GM10847 (cell line): ENCODE measurements around the gene OVCH1.

Source experiments
- POLR2A ChIP-seq: IDR thresholded peaks from 2 replicates; pipeline ENCODE4 v1.6.1; 2011; ENCODE audit not compliant: insufficient read length; ENCODE audit errors: extremely low read depth

The OVCH1 gene, protein sequence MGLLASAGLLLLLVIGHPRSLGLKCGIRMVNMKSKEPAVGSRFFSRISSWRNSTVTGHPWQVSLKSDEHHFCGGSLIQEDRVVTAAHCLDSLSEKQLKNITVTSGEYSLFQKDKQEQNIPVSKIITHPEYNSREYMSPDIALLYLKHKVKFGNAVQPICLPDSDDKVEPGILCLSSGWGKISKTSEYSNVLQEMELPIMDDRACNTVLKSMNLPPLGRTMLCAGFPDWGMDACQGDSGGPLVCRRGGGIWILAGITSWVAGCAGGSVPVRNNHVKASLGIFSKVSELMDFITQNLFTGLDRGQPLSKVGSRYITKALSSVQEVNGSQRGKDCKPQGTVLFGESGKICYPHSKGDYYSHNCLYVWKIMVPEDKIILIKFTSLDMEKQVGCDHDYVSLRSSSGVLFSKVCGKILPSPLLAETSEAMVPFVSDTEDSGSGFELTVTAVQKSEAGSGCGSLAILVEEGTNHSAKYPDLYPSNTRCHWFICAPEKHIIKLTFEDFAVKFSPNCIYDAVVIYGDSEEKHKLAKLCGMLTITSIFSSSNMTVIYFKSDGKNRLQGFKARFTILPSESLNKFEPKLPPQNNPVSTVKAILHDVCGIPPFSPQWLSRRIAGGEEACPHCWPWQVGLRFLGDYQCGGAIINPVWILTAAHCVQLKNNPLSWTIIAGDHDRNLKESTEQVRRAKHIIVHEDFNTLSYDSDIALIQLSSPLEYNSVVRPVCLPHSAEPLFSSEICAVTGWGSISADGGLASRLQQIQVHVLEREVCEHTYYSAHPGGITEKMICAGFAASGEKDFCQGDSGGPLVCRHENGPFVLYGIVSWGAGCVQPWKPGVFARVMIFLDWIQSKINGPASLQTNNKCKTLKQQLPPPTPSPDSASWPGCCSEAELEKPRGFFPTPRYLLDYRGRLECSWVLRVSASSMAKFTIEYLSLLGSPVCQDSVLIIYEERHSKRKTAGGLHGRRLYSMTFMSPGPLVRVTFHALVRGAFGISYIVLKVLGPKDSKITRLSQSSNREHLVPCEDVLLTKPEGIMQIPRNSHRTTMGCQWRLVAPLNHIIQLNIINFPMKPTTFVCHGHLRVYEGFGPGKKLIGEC

DNA sequence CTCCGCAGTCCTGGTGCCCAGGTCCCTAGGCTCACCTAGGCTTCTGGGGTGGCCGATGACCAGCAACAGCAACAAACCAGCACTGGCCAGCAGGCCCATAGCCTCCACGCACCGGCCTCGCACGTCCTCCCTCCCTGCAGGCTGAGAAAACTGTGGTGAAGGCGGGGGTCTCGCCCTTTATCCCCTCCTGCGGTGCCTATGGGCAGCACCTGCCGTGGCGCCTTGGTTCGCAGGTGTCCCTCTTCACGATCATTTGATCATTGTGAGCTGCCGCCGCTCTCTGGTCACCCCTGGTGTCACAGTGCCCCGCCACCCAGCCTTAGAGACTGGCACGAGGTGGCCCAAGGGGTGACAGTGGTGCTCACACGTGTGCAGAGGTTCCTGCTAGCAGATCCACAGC is at the start of gene OVCH1:
Gene OVCH1, minus strand, starts transcription at position 99 of the 400 bp plus-strand sequence. Its CDS starts 0 bp downstream, at position 99.
- no peak for TF ChIP-seq POLR2A

DNA sequence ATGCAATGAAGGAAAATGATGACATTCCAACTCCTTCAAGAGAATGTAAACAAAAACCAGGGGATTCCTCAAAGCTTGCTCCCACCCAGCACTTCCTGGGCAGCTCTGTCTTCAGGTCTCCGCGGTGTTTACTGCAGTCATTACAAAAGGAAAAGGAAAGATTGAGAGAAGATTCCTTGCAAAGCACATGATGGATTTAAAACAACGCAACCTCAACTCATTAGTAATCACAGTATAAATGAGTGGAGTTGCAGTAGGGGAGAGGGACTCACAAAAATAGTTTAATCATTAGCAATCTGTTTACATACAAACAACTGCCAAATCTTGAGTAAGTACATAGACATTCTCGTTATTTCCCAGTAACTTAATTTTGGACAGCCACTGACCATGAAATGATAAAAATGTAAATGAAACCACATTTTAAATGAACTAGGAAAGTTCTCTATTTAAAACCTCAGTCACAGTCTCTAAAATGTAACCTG is 49.7 kb upstream of the OVCH1 start:
- TF ChIP-seq POLR2A = no peak

GRCh38 chr12:29546000-29546399 is 48.5 kb upstream of the OVCH1 start:
- no peak for TF ChIP-seq POLR2A

DNA sequence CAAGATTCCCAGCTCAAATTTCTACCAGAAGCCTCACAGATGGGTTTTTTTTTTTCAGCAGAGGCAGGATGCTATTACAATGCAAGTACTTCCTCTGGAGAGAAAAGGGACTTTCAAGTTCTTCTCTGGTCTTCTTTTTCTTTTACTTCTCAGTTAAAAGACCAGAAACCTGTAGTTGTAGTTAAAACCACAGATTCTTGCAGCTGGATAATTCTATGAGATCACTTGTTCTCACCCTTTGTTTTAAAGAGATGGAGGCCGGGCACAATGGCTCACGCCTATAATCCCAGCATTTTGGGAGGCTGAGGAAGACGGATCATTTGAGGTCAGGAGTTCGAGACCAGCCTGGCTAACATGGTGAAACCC is 47.6 kb upstream of the OVCH1 start:
- TF ChIP-seq POLR2A = no peak

DNA sequence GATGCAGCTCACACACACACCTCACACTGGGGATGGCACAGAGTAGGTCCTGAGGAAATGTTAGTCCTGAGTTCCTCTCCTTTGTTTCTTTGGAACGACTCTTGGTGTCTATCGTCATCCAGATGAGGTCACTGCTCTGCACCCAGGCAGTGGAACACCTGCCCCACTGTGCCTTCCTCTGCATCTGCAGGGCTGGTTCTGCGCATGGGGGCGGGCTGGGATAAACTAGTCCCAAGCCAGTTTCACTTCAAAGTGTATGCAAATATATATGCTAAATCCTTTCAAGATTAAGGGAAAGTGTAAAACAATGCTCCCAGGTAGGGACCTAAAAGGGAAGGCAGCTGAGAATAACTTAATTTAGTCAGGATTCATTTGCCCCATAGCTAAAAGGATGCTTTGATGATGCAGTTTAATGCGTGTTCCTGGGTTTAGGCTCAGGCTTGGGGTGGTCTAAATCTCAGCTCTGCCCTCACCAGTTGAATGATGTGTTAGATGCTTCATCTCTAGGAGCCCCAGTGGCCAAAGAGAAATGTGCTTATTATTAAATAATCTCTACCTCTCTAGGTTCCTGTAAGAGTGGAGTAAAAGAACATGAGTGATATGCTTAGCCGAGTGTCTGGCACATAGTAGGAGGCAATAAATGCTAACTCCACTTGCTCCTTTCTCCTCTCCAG is 47.1 kb upstream of the OVCH1 start:
- no peak for TF ChIP-seq POLR2A

- TF ChIP-seq POLR2A = no peak
These were observed 45.5 kb upstream of the OVCH1 start for GRCh38 chr12:29543036-29543435.

GRCh38 chr12:29537298-29537697 is 39.8 kb upstream of the OVCH1 start:
- TF ChIP-seq POLR2A = no peak

DNA sequence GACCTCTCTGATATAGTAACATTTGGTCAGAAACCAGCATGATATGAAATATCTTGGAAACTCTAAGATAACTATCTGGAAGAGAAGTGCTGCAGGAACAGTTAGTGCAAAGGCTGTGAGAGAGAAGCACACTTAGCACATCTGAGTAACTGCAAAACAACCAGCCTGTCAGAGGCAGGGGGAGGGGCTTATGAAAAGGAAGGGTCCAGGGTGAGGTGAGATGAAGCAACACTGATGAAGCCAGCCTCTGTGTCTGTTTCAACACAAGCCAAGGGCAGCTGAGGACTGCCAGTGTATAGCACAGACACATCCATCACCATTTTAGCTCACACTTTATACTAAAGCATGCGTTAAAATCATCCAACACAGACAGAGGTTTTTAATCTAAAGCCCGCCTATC is 37.4 kb upstream of the OVCH1 start:
- no peak for TF ChIP-seq POLR2A

DNA sequence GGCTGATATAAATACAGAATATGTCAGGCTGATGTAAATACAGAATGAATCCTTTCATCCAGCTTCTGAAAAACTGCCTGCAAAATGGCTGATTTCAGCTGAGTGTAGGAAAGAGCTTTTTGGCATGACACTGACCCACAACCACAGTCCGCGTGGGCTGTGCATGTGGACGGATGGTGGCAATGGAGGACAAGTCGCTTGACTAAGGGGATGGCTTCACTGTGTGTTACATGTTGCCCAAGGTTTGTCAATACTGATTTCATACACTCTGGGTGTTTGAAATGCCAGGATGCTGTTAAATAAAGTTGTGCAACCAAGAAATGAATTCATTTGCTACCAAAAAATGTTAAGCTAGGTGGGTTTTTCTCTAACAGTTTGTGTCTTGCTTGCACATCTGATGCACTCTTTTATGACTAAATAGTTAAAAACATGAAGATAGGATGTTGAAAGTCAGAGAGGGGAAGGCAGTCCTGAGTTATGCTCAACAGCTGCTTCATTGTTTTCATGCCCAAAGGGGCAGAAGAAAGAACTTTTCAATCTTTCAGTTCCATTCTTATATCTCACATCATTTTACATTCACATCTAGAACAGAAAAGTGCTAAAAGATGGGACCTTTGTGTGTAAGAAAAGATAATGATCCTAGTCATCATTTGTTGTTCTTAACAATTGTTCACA is 36.5 kb upstream of the OVCH1 start:
- no peak for TF ChIP-seq POLR2A

GRCh38 chr12:29531471-29531870 is 34.0 kb upstream of the OVCH1 start:
- no peak for TF ChIP-seq POLR2A

DNA sequence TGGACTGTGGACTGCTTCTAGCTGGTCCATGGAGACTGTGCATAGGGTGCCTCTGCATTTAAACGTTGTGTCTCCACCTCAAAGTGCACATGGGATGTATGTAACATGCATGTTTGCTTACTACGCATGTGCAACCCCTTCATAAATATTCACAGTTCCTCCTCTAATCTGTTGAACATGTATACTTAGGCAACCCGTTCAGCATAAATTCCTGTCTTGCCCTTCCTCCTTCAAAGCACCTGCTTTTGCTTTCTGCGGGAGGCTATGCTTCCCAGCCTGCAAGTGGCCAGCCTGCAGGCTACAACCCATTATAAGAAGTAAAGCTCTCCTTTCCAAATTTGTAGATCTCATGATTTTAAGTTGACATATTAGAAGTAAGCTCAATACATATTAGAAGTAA is 33.0 kb upstream of the OVCH1 start:
- TF ChIP-seq POLR2A = no peak

DNA sequence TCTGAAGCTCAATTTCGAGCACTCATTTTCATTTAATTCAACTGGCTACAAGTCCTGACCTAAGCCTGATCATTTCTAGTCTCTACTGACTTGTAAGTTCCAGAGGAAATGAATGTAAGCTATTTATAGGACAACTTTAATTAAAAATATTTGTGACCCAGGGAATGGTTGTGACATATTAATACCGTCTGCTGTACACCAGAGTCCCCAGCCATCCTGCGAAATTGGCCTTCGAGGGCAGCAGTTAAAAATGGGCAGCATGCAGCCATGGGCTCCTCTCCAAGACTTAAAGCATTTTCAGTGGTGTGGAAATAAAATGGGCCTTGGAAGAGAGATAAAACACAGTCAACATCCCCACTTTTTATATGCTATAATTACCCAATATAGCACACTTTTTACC is 30.7 kb upstream of the OVCH1 start:
- no peak for TF ChIP-seq POLR2A

- no peak for TF ChIP-seq POLR2A
These were observed 24.5 kb upstream of the OVCH1 start for GRCh38 chr12:29521951-29522350.

GRCh38 chr12:29519585-29520182 is 22.2 kb upstream of the OVCH1 start:
- TF ChIP-seq POLR2A = no peak
